Measurements from ENCODE around the gene SASS6.

Gene SASS6

GRCh38 chr1:100132566-100133477, at the start of gene SASS6, which contains the start of gene TRMT13:
TSS of gene SASS6 (minus strand) at chr1:100132930. CDS start at chr1:100132814, 116 bp downstream.
TSS of gene TRMT13 (plus strand) at chr1:100133163. CDS start at chr1:100133169, 6 bp downstream.
- DNase-seq: peak; percentile 99

- no peak for DNase-seq
Measured at GRCh38 chr1:100178091-100178490, 45.4 kb upstream of the SASS6 start, which contains the start of gene LRRC39. TSS of gene LRRC39 (minus strand) at chr1:100178256. CDS start at chr1:100168516, 9,740 bp downstream.

GRCh38 chr1:100177295-100178041, 44.7 kb upstream of the SASS6 start:
- no peak for DNase-seq

- DNase-seq: no peak
Measured at GRCh38 chr1:100168051-100168450, 35.3 kb upstream of the SASS6 start.

GRCh38 chr1:100164702-100165101, 32.0 kb upstream of the SASS6 start:
- DNase-seq: no peak

- DNase-seq: no peak
Measured at GRCh38 chr1:100164216-100164615, 31.5 kb upstream of the SASS6 start.

- no peak for DNase-seq
Measured at GRCh38 chr1:100162881-100163280, 30.2 kb upstream of the SASS6 start.

- DNase-seq: no peak
Measured at GRCh38 chr1:100152271-100152670, 19.5 kb upstream of the SASS6 start.

- no peak for DNase-seq
Measured at GRCh38 chr1:100151679-100152078, 18.9 kb upstream of the SASS6 start.

GRCh38 chr1:100147875-100148274, 15.1 kb upstream of the SASS6 start:
- DNase-seq: no peak

- DNase-seq: no peak
Measured at GRCh38 chr1:100146958-100147357, 14.2 kb upstream of the SASS6 start.

GRCh38 chr1:100145116-100145515, 12.4 kb upstream of the SASS6 start:
- DNase-seq: no peak

GRCh38 chr1:100142343-100142742, 9.6 kb upstream of the SASS6 start:
- DNase-seq: no peak

- DNase-seq: no peak
Measured at GRCh38 chr1:100141192-100141591, 8.5 kb upstream of the SASS6 start.

GRCh38 chr1:100137602-100138001, 4.9 kb upstream of the SASS6 start:
- DNase-seq: no peak

- DNase-seq: no peak
Measured at GRCh38 chr1:100134872-100135271, 2.1 kb upstream of the SASS6 start.

GRCh38 chr1:100131623-100132022, 1.1 kb downstream of the SASS6 start:
- no peak for DNase-seq

- peak; percentile 54 for DNase-seq
Measured at GRCh38 chr1:100130552-100131077, 2.1 kb downstream of the SASS6 start.

- DNase-seq: no peak
Measured at GRCh38 chr1:100127226-100127625, 5.5 kb downstream of the SASS6 start.

GRCh38 chr1:100122177-100122576, 10.6 kb downstream of the SASS6 start:
- DNase-seq: no peak

- DNase-seq: no peak
Measured at GRCh38 chr1:100115524-100115923, 17.2 kb downstream of the SASS6 start.

- DNase-seq: no peak
Measured at GRCh38 chr1:100109554-100110066, 23.1 kb downstream of the SASS6 start.

GRCh38 chr1:100107696-100108095, 25.0 kb downstream of the SASS6 start:
- DNase-seq: no peak

Measured in EL (cell line).